Islet precursor cell (in vitro differentiated cells): Measurements from ENCODE around the gene SLC25A25.

ENCODE experiments used
- DNase-seq: peaks from one replicate; pipeline ENCODE4 v3.0.0-alpha.2; 2018

Gene SLC25A25

GRCh38 chr9:128149001-128149701 is 81.1 kb downstream of the SLC25A25 start, which contains the start of gene LCN2:
TSS of gene LCN2 (plus strand) at chr9:128149453. CDS start at chr9:128149526, 73 bp downstream.
- peak; percentile 47 for DNase-seq

- peak; percentile 43 for DNase-seq
These were observed 82.0 kb downstream of the SLC25A25 start for GRCh38 chr9:128149951-128150593.

- DNase-seq: peak; percentile 75
These were observed 82.7 kb downstream of the SLC25A25 start for GRCh38 chr9:128150594-128151308.

- no peak for DNase-seq
These were observed 83.5 kb downstream of the SLC25A25 start for GRCh38 chr9:128151309-128152132.

GRCh38 chr9:128152133-128153059 is 84.4 kb downstream of the SLC25A25 start:
- DNase-seq: peak; percentile 49

GRCh38 chr9:128153060-128153946 is 85.3 kb downstream of the SLC25A25 start:
- peak; percentile 52 for DNase-seq

GRCh38 chr9:128153947-128154695 is 86.1 kb downstream of the SLC25A25 start:
- DNase-seq: peak; percentile 50

- no peak for DNase-seq
These were observed 87.9 kb downstream of the SLC25A25 start for GRCh38 chr9:128155736-128156500.
